Measurements from ENCODE around the gene SHROOM3. TPM values are rescaled to one million over a fixed set of nuclear protein-coding genes. Genes with fewer than 3 reads are reported as not detected.

Gene SHROOM3
- polyA plus RNA-seq, 3 donors = 0.11 to 3.4 (median 2.1) TPM

DNA sequence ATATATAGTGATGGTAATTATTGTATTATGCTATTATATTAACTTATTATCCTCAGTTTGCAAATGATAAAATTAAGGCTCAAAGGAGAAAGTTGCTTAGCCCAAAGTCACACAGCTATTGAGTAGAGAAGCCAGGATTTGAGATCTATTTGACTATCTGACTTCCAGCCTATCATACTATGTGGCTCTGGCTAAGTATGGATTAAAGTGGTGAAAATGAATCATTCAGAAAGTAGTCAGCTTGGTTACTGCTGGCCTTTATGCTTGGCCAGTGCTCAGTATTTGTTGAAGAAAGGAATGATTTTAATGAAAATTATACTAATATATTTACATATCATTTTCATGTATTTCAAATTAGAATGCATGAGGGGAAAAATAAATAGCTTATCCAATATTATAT is 219.8 kb downstream of the SHROOM3 start:
- H3K27ac ChIP-seq (ENCODE audit: low read depth, low read length) = no peak overlapping the region

DNA sequence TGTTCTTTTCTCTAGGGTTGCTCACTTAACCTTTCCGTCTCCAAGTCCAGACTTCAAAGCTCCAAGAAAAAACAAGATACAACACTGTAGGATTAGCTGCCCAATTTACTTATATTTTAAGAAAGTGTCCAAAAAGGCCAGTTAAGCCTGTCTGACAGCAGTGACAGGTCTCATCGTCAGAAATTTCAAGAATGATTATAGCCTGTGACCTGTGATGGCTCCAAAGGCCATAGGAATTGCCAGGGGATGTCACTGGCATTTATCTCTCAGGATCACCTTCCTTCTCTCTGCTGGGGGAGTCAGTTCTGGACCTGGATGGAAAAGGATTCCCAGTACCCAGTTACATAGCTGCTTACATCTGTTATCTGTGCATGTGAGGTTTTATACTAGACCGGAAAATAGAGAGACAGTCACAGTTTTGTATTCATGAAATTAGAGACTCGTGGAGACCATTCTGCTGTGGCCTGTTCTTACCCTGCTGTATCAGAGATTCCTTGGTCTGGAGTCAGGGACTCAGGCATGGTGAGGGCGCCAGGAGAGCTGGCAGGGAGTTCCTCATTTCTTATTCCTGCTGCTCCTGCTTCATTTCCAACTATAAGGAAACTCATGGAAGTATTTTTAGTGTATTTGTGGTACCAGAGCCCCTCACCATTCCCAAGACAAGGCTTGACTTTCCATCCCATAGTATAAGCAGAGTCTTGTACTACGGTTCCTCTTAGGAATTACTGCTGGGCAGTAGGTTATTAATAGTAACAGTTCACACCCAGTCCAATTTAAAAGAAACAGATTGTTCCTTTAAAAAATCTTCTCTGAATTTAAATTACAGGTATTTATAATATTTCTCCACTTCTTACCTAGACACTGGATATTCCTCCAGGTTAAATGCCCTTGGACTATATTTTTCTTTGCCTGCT is 220.8 kb downstream of the SHROOM3 start:
- H3K27ac ChIP-seq (ENCODE audit: low read depth, low read length) = no peak overlapping the region
- WGBS, 3 donors = 79 to 90% (median 81%) methylated on average over 6 of the region's 6 CpGs

GRCh38 chr4:76657443-76657842 is 222.4 kb downstream of the SHROOM3 start:
- H3K27ac ChIP-seq (ENCODE audit: low read depth, low read length) = no peak overlapping the region
- 87 to 96% (median 90%) methylated on average over 2 of the region's 2 CpGs for WGBS, 3 donors

DNA sequence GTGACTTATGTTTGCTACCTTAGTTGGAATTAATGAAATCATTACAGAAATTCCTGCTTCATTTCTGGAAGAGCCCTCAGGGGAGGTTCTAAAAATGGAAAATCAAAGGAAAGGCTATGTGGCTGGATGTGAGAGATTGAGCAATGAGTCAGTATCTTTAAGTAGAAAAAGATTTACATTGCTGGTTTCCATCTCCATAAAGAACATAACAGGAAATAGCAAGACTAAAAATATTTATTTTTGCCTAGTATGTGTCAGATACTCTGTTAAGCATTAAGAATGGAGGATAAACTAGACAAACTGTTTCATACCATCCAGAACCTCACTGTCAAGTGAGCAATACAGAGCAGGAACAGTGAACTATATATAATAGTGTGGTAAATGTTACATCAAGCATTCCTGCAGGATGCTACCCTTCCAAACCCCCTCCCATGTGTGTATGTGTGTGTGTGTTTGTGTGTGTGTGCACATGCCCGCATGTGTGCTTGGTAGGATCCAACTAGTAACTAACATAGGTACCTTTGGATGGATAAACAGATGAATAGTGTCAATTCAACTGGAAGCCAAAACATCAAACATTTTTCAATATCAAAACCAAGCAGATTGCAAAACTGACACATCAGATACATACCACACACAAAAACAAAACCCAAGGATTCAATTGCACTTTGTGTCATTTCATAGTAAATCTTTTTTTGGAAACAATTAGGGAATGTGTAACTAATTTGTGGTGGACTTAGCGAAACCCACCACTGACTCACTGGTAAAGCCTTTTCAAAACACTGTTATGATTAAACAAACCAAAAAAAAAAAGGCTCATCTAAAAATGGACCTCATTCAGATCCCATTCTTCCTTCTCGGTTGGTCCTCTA is 223.4 kb downstream of the SHROOM3 start:
- H3K27ac ChIP-seq (ENCODE audit: low read depth, low read length) = no peak overlapping the region
- WGBS, 3 donors = 81 to 93% (median 91%) methylated on average over 3 of the region's 3 CpGs

GRCh38 chr4:76659103-76659490 is 224.1 kb downstream of the SHROOM3 start:
- 71 to 83% (median 81%) methylated on average over 1 of the region's 1 CpG for WGBS, 3 donors

GRCh38 chr4:76663824-76664223 is 228.8 kb downstream of the SHROOM3 start:
- H3K27ac ChIP-seq (ENCODE audit: low read depth, low read length) = no peak overlapping the region

More at GRCh38 chr4:76659103-76659490, 224.1 kb downstream of the SHROOM3 start:
- H3K27ac ChIP-seq (ENCODE audit: low read depth, low read length) = no peak overlapping the region

DNA sequence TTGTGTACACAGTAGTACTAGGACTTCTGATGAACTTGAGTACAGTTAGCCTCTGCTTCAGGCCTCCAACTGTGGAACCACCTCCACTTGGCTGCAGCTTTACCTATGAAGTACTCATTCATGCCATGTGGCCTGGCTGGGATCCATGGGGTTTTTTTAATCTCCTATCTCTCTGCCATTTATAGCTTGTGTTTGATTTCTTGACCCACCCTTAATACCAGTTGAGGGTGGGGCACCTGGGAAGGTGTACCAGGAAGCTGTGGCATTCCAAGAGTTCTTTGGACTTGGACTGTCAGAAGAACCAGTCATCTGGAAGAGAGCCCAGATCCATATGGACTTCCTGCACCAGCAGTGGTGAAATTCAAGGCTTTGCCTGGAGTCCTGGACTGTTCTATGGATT is 230.1 kb downstream of the SHROOM3 start:
- H3K27ac ChIP-seq (ENCODE audit: low read depth, low read length) = no peak overlapping the region

More at GRCh38 chr4:76663824-76664223, 228.8 kb downstream of the SHROOM3 start:
- 30 to 91% (median 76%) methylated on average over 1 of the region's 1 CpG for WGBS, 3 donors

GRCh38 chr4:76665721-76666120 is 230.7 kb downstream of the SHROOM3 start:
- H3K27ac ChIP-seq (ENCODE audit: low read depth, low read length) = no peak overlapping the region
- 76 to 89% (median 86%) methylated on average over 4 of the region's 4 CpGs for WGBS, 3 donors

DNA sequence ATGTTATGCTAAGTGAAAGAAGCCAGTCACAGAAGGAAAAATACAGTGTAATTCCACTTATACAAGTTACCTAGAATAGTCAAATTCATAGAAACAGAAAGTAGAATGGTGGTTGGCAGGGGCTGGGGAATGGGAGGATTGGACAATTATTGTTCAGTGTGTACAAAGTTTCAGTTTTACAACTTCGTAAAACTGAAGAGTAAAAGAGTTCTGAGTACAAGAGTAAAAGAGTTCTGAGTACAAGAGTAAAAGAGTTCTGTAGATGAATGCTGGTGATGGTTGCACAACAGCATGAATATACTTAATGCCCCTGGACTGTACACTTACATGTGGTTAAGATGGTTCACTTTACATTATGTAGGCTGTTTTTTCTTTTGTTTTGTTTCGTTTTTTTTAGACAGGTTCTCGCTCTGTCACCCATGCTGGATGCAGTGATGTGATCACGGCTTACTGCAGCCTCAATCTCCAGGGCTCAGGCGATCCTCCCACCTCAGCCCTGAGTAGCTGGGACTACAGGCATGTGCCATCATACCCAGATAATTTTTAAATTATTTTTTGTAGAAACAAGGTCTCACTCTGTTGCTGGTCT is 232.0 kb downstream of the SHROOM3 start:
- H3K27ac ChIP-seq (ENCODE audit: low read depth, low read length) = no peak overlapping the region
- 79 to 90% (median 84%) methylated on average over 5 of the region's 5 CpGs for WGBS, 3 donors

DNA sequence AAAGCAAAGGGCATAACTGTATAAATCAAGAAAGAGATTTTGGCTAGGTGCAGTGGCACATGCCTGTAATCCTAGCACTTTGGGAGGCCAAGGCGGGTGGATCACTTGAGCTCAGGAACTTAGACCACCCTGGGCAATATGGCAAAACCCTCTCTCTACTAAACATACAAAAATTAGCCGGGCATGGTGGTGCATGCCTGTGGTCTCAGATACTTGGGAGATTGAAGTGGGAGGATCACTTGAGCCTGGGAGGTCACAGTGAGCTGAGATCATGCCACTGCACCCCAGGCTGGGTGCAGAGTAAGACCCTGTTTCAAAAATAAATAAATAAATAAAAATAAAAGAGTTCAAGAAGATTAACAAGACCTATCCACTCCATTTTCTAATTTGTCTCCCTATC is 235.6 kb downstream of the SHROOM3 start:
- H3K27ac ChIP-seq (ENCODE audit: low read depth, low read length) = no peak overlapping the region
- WGBS, 3 donors = 91 to 95% (median 91%) methylated on average over 2 of the region's 2 CpGs

- 84 to 98% (median 91%) methylated on average over 1 of the region's 1 CpG for WGBS, 3 donors
- H3K27ac ChIP-seq (ENCODE audit: low read depth, low read length) = no peak overlapping the region
These were observed 238.3 kb downstream of the SHROOM3 start for GRCh38 chr4:76673362-76673761.

DNA sequence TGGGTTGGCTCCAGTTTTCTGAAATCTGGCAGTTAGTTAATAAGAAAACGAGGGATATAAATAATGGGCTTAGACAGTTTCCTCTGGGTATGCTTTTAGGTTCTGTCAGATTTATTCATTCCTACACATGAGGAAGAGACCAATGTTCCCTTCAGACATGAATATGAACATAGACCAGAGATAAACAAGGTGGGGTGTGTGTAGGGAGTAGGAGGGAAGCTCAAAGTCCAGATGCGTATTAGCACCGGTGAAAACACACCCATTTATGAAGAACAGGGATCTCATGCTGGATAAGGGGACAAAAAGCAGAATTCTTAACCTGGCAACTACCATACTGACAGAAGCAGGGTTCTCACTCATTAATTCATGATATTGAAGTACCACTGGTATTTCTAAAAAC is 240.0 kb downstream of the SHROOM3 start:
- WGBS, 3 donors = 84 to 89% (median 85%) methylated on average over 3 of the region's 3 CpGs
- H3K27ac ChIP-seq (ENCODE audit: low read depth, low read length) = no peak overlapping the region

GRCh38 chr4:76677571-76678326 is 242.7 kb downstream of the SHROOM3 start:
- no peak overlapping the region for H3K27ac ChIP-seq (ENCODE audit: low read depth, low read length)
- 73 to 82% (median 81%) methylated on average over 7 of the region's 7 CpGs for WGBS, 3 donors

GRCh38 chr4:76679691-76680090 is 244.7 kb downstream of the SHROOM3 start:
- H3K27ac ChIP-seq (ENCODE audit: low read depth, low read length) = no peak overlapping the region
- 64 to 85% (median 81%) methylated on average over 4 of the region's 4 CpGs for WGBS, 3 donors

- no peak overlapping the region for H3K27ac ChIP-seq (ENCODE audit: low read depth, low read length)
These were observed 245.9 kb downstream of the SHROOM3 start for GRCh38 chr4:76680952-76681351.

- WGBS, 3 donors = 48 to 70% (median 58%) methylated on average over 1 of the region's 1 CpG
- H3K27ac ChIP-seq (ENCODE audit: low read depth, low read length) = no peak overlapping the region
These were observed 247.0 kb downstream of the SHROOM3 start for GRCh38 chr4:76681996-76682395.

DNA sequence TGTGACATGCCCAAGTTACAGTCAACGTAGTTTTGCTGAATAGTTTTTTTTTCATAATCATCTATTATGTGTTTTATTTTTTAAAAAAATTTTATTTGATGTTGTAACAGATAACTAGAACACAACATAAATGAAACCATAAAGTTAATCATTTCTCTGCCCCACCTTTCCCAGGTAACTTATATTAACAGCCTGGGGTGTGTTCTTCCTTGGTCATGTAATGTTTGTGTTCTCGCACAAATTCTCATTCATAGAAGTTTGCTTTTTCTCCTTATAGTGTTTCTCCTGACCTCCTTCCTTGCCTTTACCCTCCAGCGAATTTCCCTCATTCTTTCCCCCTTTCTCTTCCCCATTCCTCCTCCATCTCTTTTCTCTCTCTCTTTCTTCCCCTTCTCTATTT is 248.1 kb downstream of the SHROOM3 start:
- H3K27ac ChIP-seq (ENCODE audit: low read depth, low read length) = no peak overlapping the region
- WGBS, 3 donors = 78 to 84% (median 80%) methylated on average over 3 of the region's 3 CpGs

- 52 to 72% (median 63%) methylated on average over 5 of the region's 5 CpGs for WGBS, 3 donors
- H3K27ac ChIP-seq (ENCODE audit: low read depth, low read length) = no peak overlapping the region
These were observed 252.9 kb downstream of the SHROOM3 start for GRCh38 chr4:76687746-76688448.

Measured in adipose tissue (tissue), 3 donors.